ENCODE measurements around the gene ARMH3. TPM values are rescaled to one million over a fixed set of nuclear protein-coding genes. Genes with fewer than 3 reads are reported as not detected.

The ARMH3 gene
- total and polyA plus RNA-seq, 2 experiments from 2014 or later = 8.7 to 11.1 TPM

Small RNAs within 50 kb of the gene (small RNA-seq; reads per million reads assigned to genes)
- gene AL500527.1 (ENCODE audit: low replicate concordance) (not detected), gene AL500527.2 (ENCODE audit: low replicate concordance) (not detected), gene RF00017 (ENCODE audit: low replicate concordance) (not detected), gene RF00019 (ENCODE audit: low replicate concordance) (not detected)

Other genes with a start within 250 kb of the ARMH3 start
- gene OGA, start 237.7 kb downstream of the ARMH3 start, total RNA-seq (2014; rRNA removed; shearing (Covaris generic)) = 112 and 131 TPM in 2 replicates
- 68.1 and 68.4 TPM in 2 replicates for gene OGA, start 237.7 kb downstream of the ARMH3 start, polyA plus RNA-seq (2016; fragmentation: Nextera tagmentation; extraction: Ambion mirVana)
- 2.2 and 2.9 TPM in 2 replicates for gene KCNIP2, start 212.4 kb downstream of the ARMH3 start, total RNA-seq (2014; rRNA removed; shearing (Covaris generic))
- gene KCNIP2, start 212.4 kb downstream of the ARMH3 start, polyA plus RNA-seq (2016; fragmentation: Nextera tagmentation; extraction: Ambion mirVana) = 2.2 and 2.6 TPM in 2 replicates
- 20.3 and 28.7 TPM in 2 replicates for gene HPS6, start 9.2 kb upstream of the ARMH3 start, total RNA-seq (2014; rRNA removed; shearing (Covaris generic))
- 4.2 and 4.3 TPM in 2 replicates for gene HPS6, start 9.2 kb upstream of the ARMH3 start, polyA plus RNA-seq (2016; fragmentation: Nextera tagmentation; extraction: Ambion mirVana)
- 52.9 and 69.3 TPM in 2 replicates for gene LDB1, start 64.2 kb upstream of the ARMH3 start, total RNA-seq (2014; rRNA removed; shearing (Covaris generic))
- gene LDB1, start 64.2 kb upstream of the ARMH3 start, polyA plus RNA-seq (2016; fragmentation: Nextera tagmentation; extraction: Ambion mirVana) = 16.3 and 19.4 TPM in 2 replicates
- gene PPRC1, start 76.9 kb upstream of the ARMH3 start, total RNA-seq (2014; rRNA removed; shearing (Covaris generic)) = 67.5 and 70.1 TPM in 2 replicates
- gene PPRC1, start 76.9 kb upstream of the ARMH3 start, polyA plus RNA-seq (2016; fragmentation: Nextera tagmentation; extraction: Ambion mirVana) = 41.1 and 43.2 TPM in 2 replicates
- 145 and 178 TPM in 2 replicates for gene NOLC1, start 96.2 kb upstream of the ARMH3 start, total RNA-seq (2014; rRNA removed; shearing (Covaris generic))
- 118 and 126 TPM in 2 replicates for gene NOLC1, start 96.2 kb upstream of the ARMH3 start, polyA plus RNA-seq (2016; fragmentation: Nextera tagmentation; extraction: Ambion mirVana)
- 0.59 TPM in 1 of 2 replicates, not detected in the other for gene ELOVL3, start 170.1 kb upstream of the ARMH3 start, total RNA-seq (2014; rRNA removed; shearing (Covaris generic))
- gene ELOVL3, start 170.1 kb upstream of the ARMH3 start, polyA plus RNA-seq (2016; fragmentation: Nextera tagmentation; extraction: Ambion mirVana) = 0.31 TPM in 1 of 2 replicates, not detected in the other
- gene PITX3, start 185.3 kb upstream of the ARMH3 start, total RNA-seq (2014; rRNA removed; shearing (Covaris generic)) = 1.5 TPM in 1 of 2 replicates, not detected in the other
- 0.34 and 1.5 TPM in 2 replicates for gene PITX3, start 185.3 kb upstream of the ARMH3 start, polyA plus RNA-seq (2016; fragmentation: Nextera tagmentation; extraction: Ambion mirVana)
- 27.2 and 32.6 TPM in 2 replicates for gene GBF1, start 189.4 kb upstream of the ARMH3 start, total RNA-seq (2014; rRNA removed; shearing (Covaris generic))
- gene GBF1, start 189.4 kb upstream of the ARMH3 start, polyA plus RNA-seq (2016; fragmentation: Nextera tagmentation; extraction: Ambion mirVana) = 6.5 and 7.5 TPM in 2 replicates